Peyer's patch (tissue), 4 donors: ENCODE data around the gene LMNB1.
"Not testable (repeated sequence)": the region's sequence is repeated elsewhere in the genome, so short reads cannot be mapped to it uniquely, and the experiment has no call there.

ENCODE experiments used
- POLR2A ChIP-seq, 2 donors: fragments of 450-650 bp; IDR thresholded peaks; one replicate each; pipeline ENCODE4 v1.5.1; 2017; ENCODE audit warnings: antibody characterized with exemption in 2 of 2, mild to moderate bottlenecking in 2 of 2, moderate library complexity in 2 of 2
- TF ChIP-seq, protein P1 (sequence below), 6 experiments: fragments of 450-650 bp in 4 of 6; fragments of 200-600 bp in 2 of 6; sonication (generic) in 1 of 6; IDR thresholded peaks; one replicate each; pipeline ENCODE4 v1.5.1; 2017 to 2019; ENCODE audit warnings: antibody characterized with exemption in 6 of 6, mild to moderate bottlenecking in 3 of 6, moderate library complexity in 1 of 6

DNA sequence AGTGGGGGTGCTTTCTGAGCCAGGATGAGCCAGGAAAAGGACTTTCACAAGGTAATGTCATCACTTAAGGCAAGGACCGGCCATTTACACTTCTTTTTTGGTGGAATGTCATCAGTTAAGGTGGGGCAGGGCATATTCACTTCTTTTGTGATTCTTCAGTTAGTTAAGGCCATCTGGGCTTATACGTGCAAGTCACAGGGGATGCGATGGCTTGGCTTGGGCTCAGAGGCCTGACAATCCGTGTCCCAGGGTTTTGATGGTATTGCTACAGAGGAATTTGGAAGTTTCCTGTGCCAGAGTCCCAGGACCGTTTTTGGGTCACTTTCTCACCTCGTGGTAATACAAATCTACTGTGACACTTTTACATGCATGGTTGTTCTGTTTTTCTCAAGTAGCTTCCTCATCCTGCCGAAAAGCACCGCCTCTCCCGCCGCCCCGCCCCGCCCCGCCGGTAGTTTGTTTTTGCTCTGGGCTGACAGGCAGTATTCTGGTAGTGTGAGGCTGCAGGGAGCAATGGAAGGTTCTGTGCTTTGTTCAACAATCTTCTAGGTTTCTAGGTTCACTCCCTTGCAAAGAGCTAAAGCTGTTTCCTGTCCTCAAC lies 68.6 kb downstream of the LMNB1 start:
- TF ChIP-seq, protein P1, sequence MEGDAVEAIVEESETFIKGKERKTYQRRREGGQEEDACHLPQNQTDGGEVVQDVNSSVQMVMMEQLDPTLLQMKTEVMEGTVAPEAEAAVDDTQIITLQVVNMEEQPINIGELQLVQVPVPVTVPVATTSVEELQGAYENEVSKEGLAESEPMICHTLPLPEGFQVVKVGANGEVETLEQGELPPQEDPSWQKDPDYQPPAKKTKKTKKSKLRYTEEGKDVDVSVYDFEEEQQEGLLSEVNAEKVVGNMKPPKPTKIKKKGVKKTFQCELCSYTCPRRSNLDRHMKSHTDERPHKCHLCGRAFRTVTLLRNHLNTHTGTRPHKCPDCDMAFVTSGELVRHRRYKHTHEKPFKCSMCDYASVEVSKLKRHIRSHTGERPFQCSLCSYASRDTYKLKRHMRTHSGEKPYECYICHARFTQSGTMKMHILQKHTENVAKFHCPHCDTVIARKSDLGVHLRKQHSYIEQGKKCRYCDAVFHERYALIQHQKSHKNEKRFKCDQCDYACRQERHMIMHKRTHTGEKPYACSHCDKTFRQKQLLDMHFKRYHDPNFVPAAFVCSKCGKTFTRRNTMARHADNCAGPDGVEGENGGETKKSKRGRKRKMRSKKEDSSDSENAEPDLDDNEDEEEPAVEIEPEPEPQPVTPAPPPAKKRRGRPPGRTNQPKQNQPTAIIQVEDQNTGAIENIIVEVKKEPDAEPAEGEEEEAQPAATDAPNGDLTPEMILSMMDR (IDR thresholded peaks at IDR 0.05) = not testable (repeated sequence)
- not testable (repeated sequence) for TF ChIP-seq POLR2A (IDR thresholded peaks at IDR 0.05)
